ENCODE measurements around the gene LONRF3.
A peak's percentile ranks its signal among the peaks of the same experiment; 100 is the strongest.

LONRF3 gene

GRCh38 chrX:119036107-119037029 is 62.0 kb downstream of the LONRF3 start:
- DNase-seq (ENCODE audit: low spot score), result no peak

GRCh38 chrX:119040432-119040831 is 66.0 kb downstream of the LONRF3 start:
- no peak for DNase-seq (ENCODE audit: low spot score)

- DNase-seq (ENCODE audit: low spot score), result no peak
Measured at GRCh38 chrX:119041175-119041574, 66.8 kb downstream of the LONRF3 start.

DNA sequence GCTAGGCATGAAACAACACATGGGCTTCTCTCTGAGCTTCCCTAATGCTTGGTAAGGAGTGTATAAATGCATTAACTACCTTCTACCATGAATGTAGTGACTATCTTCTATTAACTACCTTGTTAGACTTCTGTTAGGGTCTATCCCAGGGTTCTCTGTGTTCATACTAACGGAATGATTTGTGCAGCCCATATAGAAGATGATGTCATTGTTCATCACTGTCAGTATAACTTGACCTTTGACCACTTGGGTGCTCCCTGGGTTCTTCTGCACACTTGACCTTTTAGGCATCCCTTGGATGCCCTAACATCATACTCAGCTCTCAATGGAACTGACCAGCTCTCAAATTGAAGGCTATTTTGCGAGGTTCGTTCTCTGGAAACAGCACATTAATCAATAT is 67.6 kb downstream of the LONRF3 start:
- DNase-seq (ENCODE audit: low spot score), result no peak

DNA sequence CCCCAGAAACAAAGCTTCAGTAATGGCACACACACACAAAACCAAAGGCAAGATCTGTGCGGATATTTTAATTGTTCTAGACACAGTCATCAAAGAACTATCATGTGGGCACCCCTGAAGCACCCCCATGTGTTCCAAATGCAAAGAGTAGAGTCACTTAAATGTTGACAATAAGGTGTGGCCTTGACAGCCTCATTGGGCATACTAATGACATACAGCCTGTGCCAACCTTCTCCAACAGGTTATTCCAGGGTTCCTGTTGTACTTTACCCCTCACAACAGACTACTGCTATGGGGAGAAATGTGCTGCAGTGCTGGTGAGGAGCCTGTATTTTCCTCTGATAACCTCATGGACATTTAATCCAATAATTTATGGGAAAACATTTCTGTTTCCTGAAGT is 68.6 kb downstream of the LONRF3 start:
- DNase-seq (ENCODE audit: low spot score), result no peak

DNA sequence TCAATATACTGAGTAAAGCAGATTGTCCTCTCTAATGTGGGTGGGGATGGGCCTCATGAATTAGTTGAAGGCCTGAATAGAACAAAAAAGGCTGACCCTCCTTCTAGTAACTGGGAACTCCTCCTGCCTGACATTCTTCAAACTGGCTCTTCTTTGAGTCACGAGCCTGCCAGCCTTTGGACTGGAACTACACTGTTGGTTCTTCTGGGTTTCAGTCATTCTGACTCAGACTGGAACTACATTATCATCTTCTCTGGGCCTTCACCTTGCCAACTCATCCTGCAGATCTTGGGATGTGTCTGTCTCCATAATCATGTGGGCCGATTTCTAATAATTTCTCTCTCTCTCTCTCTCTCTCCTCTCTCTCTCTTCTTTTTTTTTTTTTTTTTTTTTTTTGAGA is 71.5 kb downstream of the LONRF3 start:
- no peak for DNase-seq (ENCODE audit: low spot score)

GRCh38 chrX:119055687-119056086 is 81.3 kb downstream of the LONRF3 start:
- DNase-seq (ENCODE audit: low spot score), result no peak

- DNase-seq (ENCODE audit: low spot score), result peak; percentile 55
Measured at GRCh38 chrX:119062750-119063374, 88.4 kb downstream of the LONRF3 start.

- DNase-seq (ENCODE audit: low spot score), result no peak
Measured at GRCh38 chrX:119063428-119063827, 89.0 kb downstream of the LONRF3 start.

DNA sequence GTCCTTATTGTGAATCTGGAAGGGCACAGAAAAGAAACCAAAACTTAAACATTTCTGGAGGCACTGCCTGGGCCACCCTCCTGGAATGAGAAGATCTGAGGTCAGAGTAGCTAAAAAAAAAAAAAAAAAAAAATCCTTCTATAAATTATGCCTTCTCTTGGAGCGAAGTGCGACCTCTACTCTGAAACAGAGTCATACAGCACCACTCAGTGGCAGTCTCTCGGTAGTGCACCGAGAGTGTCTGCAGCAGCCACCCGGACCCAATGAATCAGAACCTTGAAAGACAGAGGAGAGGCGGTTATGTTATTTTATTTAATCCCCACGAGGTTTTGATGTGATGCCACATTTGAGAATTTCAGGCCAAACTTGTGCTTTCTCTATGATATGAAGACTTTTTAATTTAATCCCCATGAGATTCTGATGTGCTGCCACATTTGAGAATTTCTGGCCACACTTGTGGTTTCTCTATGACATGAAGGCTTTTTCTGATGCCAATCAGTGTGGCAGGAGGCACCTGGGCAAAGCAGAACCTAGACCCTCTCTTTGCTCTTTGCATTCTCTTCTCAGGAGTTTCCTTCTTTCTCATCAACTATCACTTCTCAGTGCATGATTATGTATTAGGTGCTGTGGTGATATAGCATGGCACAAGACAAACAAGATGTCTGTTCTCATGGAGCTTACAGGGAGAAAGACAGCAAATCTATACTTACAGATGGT is 92.8 kb downstream of the LONRF3 start:
- peak; percentile 55 for DNase-seq (ENCODE audit: low spot score)

All from iPS-NIHi11 (cell line).